IMR-90 (cell line): ENCODE measurements around the gene PHF5A.

Source experiments
- CTCF ChIP-seq: conservative IDR thresholded peaks from 2 replicates; pipeline ENCODE4 v1.5.1; 2012; ENCODE audit warnings: mild to moderate bottlenecking, low read depth, low read length, improper control_type of control experiment
- POLR2A ChIP-seq: IDR thresholded peaks from 2 replicates; pipeline ENCODE4 v1.6.1; 2012; ENCODE audit warnings: mild to moderate bottlenecking, low read depth, low read length
- RAD21 ChIP-seq: IDR thresholded peaks from 2 replicates; pipeline ENCODE4 v1.6.1; 2012; ENCODE audit warnings: low read length, improper control_type of control experiment
- RFX5 ChIP-seq: IDR thresholded peaks from 2 replicates; pipeline ENCODE4 v1.8.0; 2012; ENCODE audit warnings: low read depth, mild to moderate bottlenecking, low read length, moderate library complexity

GRCh38 chr22:41512421-41513194 lies 44.1 kb upstream of the PHF5A start:
- TF ChIP-seq CTCF (no peak), RAD21 (no peak), POLR2A (no peak), RFX5 (no peak)
